Measurements from ENCODE around the gene KCNK4.
"Not testable (repeated sequence)": the region's sequence is repeated elsewhere in the genome, so short reads cannot be mapped to it uniquely, and the experiment has no call there.

Gene KCNK4

DNA sequence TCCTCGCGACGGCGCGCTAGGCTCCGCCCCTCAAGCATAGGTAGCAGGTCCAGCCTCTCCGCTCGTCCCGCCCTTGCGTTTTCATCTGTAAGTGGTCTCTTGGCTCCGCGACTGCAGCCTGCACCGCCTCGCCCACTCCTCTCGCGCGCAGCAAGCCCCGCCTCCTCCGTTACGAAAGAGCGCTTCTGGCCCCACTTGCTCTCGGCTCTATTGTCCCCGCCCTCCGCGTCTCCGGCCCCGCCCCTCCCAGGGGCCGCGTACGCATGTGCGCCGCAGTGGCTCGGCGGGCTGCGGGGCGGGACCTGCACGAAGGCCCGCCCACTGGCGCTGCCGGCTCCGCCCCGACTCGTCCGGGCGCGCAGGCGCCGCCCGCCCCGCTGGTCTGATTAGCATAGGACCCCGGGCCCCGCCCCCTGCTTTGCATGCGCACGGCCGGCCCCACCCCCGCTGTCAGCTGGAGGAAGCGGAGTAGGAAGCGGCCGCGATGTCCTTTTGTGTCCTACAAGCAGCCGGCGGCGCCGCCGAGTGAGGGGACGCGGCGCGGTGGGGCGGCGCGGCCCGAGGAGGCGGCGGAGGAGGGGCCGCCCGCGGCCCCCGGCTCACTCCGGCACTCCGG, 14.1 kb downstream of the KCNK4 start, which contains the start of gene ESRRA:
Gene ESRRA, plus strand, starts transcription at position 450 of the 616 bp plus-strand sequence. CDS start 1,656 bp downstream, outside the sequence.
- in situ Hi-C loops (cut with HindIII; ENCODE audit: low sequenced_read_pairs): loop anchor here (5.0 kb wide), 2 partner anchors 53 to 88 kb away; partner anchors contain the start of gene PLCB3

DNA sequence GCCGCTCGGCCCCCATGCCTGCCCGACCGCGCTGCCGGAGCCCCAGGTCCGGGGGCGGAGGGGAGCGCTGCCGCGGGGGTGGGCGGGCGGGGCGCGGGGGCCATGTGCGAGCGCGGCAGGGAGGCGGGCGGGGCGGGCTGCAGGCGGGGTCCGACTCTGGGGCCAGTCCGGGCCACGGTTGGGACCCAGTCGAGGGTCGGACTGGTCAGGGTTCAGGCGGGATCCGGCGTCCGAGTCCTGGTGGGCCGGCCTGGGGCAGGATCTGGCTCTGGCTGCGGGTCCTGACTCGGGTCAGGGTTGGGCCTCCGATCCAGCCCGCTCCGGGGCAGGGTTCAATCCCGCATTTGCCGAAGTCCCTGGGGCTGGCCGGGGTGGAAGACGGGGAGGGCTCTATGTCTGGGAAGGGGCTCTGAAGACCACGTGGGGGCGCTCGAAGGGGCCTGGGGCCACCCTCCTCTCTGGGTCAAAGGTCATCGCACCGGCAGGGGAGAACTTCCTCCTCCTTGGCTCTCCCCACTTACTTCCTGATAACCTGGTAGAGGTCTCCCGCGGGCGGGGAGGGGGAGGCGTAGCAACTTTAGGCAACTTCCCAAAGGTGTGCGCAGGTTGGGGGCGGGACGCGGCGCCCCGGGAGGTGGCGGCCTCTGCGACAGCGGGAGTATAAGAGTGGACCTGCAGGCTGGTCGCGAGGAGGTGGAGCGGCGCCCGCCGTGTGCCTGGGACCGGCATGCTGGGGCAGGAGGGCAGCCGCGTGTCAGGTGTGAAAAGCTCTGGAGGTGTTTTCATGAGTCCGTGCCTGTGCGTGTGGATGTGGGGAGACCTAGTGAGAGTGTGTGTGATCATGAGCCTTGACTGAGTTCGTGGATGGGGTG, 14.8 kb downstream of the KCNK4 start:
- in situ Hi-C loops (cut with HindIII; ENCODE audit: low sequenced_read_pairs): loop anchor here (5.0 kb wide), 2 partner anchors 54 to 89 kb away; partner anchors contain the start of gene PLCB3

DNA sequence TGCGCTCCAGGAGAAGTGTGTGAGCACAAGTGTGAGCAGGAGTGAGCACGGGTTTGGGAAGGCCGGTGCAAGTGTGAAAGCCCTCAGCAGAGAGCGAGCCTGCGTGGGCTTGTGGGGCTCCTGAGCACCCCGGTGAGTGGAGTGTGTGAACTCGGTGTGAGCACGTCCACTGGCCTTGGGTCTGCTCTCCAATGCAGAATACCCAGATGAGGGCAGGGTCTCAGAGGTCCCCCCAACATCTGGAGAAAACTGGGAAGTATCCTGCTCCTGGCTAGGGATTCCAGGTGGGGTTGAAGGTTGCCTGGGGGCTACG, 15.4 kb downstream of the KCNK4 start:
- in situ Hi-C loops (cut with HindIII; ENCODE audit: low sequenced_read_pairs): loop anchor here (5.0 kb wide), 2 partner anchors 54 to 89 kb away; partner anchors contain the start of gene PLCB3

GRCh38 chr11:64306876-64307622, 15.9 kb downstream of the KCNK4 start:
- in situ Hi-C loops (cut with HindIII; ENCODE audit: low sequenced_read_pairs): loop anchor here (5.0 kb wide), 2 partner anchors 55 to 90 kb away; partner anchors contain the start of gene PLCB3

GRCh38 chr11:64307795-64308194, 16.7 kb downstream of the KCNK4 start:
- in situ Hi-C loops (cut with HindIII; ENCODE audit: low sequenced_read_pairs): loop anchor here (5.0 kb wide), 2 partner anchors 55 to 90 kb away; partner anchors contain the start of gene PLCB3

- in situ Hi-C loops (cut with HindIII; ENCODE audit: low sequenced_read_pairs): no loop called here
Measured at GRCh38 chr11:64312947-64313346, 21.8 kb downstream of the KCNK4 start.

- in situ Hi-C loops (cut with HindIII; ENCODE audit: low sequenced_read_pairs): no loop called here
Measured at GRCh38 chr11:64313491-64314145, 22.5 kb downstream of the KCNK4 start.

DNA sequence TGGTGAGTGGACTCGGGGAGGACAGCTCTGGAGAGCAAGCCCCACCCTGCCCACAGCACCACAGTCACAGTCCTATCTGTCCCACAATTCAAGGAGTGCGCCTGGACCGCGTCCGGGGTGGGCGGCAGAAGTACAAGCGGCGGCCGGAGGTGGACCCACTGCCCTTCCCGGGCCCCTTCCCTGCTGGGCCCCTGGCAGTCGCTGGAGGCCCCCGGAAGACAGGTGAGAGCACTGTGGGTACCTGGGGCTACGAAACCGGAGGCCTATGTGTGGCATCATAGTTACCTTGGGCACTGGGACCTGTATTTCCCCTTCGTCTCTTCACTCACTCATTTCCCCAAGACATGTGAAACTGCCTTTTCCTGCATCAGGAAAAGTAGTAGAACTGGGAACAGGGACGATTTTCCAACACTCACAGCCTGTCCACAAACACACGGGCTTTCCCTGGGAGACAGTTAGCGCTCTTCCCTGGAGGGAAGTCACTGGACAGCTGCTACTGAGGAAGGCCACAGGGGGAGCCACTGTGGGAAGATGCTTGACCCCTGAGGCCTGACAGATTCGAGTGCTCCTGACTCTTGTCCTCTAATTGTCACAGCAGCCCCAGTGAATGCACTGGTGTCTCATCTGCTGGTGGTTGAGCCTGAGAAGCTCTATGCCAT, 23.2 kb downstream of the KCNK4 start:
- in situ Hi-C loops (cut with HindIII; ENCODE audit: low sequenced_read_pairs): no loop called here

DNA sequence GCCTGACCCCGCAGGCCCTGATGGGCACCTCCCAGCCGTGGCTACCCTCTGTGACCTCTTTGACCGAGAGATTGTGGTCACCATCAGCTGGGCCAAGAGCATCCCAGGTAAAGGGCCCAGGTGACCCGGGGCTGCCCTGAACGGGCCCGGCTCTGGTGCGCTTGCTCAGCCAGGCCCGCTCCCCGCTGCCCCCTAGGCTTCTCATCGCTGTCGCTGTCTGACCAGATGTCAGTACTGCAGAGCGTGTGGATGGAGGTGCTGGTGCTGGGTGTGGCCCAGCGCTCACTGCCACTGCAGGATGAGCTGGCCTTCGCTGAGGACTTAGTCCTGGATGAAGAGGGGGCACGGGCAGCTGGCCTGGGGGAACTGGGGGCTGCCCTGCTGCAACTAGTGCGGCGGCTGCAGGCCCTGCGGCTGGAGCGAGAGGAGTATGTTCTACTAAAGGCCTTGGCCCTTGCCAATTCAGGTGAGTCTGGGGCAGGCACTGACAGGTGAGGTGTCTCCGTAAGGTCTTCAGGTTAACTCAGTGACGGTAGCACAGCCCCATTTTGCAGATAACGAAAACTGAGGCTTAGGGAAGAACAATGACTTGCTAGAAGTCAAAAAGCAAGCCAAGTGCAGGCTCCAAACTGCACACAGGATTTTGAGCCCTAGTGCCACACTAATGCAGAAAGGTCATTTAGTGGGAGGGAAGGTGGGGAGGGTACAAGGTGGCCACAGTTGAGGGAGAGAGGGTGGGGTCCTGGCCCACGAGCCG, 23.9 kb downstream of the KCNK4 start:
- in situ Hi-C loops (cut with HindIII; ENCODE audit: low sequenced_read_pairs): no loop called here

GRCh38 chr11:64315667-64316526, 24.8 kb downstream of the KCNK4 start:
- in situ Hi-C loops (cut with HindIII; ENCODE audit: low sequenced_read_pairs): not testable (repeated sequence)

- in situ Hi-C loops (cut with HindIII; ENCODE audit: low sequenced_read_pairs): no loop called here
Measured at GRCh38 chr11:64316672-64317324, 25.7 kb downstream of the KCNK4 start.

- in situ Hi-C loops (cut with HindIII; ENCODE audit: low sequenced_read_pairs): no loop called here
Measured at GRCh38 chr11:64317325-64317960, 26.3 kb downstream of the KCNK4 start, which contains the start of gene TRMT112. TRMT112 (minus strand) TSS chr11:64317559; CDS start chr11:64317526, 33 bp downstream.

DNA sequence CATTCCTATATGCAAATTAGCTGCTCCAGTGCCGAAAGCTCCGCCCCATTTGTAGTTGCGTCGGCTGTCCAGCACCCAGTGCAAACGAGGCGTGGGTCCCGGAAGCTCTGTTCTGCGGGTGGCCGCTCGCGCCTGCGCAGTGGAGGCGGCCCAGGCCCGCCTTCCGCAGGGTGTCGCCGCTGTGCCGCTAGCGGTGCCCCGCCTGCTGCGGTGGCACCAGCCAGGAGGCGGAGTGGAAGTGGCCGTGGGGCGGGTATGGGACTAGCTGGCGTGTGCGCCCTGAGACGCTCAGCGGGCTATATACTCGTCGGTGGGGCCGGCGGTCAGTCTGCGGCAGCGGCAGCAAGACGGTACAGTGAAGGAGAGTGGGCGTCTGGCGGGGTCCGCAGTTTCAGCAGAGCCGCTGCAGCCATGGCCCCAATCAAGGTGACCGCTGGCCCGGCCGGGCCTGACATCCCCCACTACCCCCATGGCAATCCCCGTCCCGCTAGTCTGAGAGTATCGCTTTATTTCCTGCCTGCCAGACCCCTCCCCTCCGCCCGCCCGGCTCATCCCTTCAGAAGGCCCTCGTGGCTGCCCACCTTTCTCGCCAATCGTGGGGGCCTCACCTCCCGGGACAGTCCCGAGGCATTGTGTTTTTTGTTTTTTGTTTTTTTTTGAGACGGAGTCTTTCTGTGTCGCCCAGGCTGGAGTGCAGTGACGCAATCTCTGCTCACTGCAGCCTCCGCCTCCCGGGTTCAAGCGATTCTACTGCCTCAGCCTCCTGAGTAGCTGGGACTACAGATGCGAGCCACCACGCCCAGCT, 27.1 kb downstream of the KCNK4 start, which contains the start of gene PRDX5:
Gene PRDX5, plus strand, starts transcription at position 161 of the 805 bp plus-strand sequence. Its CDS starts 95 bp downstream, at position 256.
- in situ Hi-C loops (cut with HindIII; ENCODE audit: low sequenced_read_pairs): no loop called here

- in situ Hi-C loops (cut with HindIII; ENCODE audit: low sequenced_read_pairs): no loop called here
Measured at GRCh38 chr11:64318766-64319761, 28.0 kb downstream of the KCNK4 start.

GRCh38 chr11:64320556-64320955, 29.5 kb downstream of the KCNK4 start:
- in situ Hi-C loops (cut with HindIII; ENCODE audit: low sequenced_read_pairs): loop anchor here (10.0 kb wide), 1 partner anchor 46 kb away; no protein-coding TSS in a partner anchor
